B cell (primary cell): ENCODE data around the gene DPP9. TPM values are rescaled to one million over a fixed set of nuclear protein-coding genes. Genes with fewer than 3 reads are reported as not detected.
"Not testable (repeated sequence)": the region's sequence is repeated elsewhere in the genome, so short reads cannot be mapped to it uniquely, and the experiment has no call there.

Experiments used
- ATAC-seq: fragments of 200-7000 bp; cut with Tn5 transposase; one replicate; pipeline ENCODE4 v1.10.0; 2021; ENCODE audit warnings: low read depth, mild to moderate bottlenecking, moderate number of reproducible peaks, moderate library complexity
- CTCF ChIA-PET: fragments of 350-600 bp; sonication (Branson Sonifier 250); formaldehyde crosslinking; loops from one replicate; lab custom pipeline; 2021; ENCODE audit warnings: antibody characterized with exemption, inconsistent platforms; lab: Charles Lee
- POLR2A ChIA-PET: fragments of 350-600 bp; sonication (Branson Sonifier 250); formaldehyde crosslinking; loops from one replicate; lab custom pipeline; 2021; ENCODE audit warnings: antibody characterized with exemption; lab: Charles Lee
- DNase-seq: peaks from one replicate; pipeline ENCODE4 v3.0.0; 2013
- H2AFZ ChIP-seq: 2 replicates; pipeline ENCODE4 v1.6.1; 2012; ENCODE audit warnings: mild to moderate bottlenecking, low read depth, low read length; ENCODE audit not compliant: insufficient read depth, poor library complexity, severe bottlenecking
- H3K27ac ChIP-seq, 2 donors: 1 replicate in 1 of 2; 2 replicates in 1 of 2; pipeline ENCODE4 v1.5.1; 2012 to 2013; ENCODE audit warnings: low read length in 2 of 2, mild to moderate bottlenecking in 2 of 2, moderate library complexity in 1 of 2
- H3K27me3 ChIP-seq, 4 experiments: fragments of 200-600 bp in 1 of 4; sonication (generic) in 1 of 4; replicated peaks in 1 of 4; 1 replicate in 2 of 4; 2 replicates in 2 of 4; pipeline versions ENCODE4 v1.6.1 to v1.7.0; 2013 to 2016; ENCODE audit warnings: low read length in 3 of 4, mild to moderate bottlenecking in 2 of 4, mixed read lengths in 1 of 4, moderate library complexity in 1 of 4; ENCODE audit not compliant: insufficient read depth in 4 of 4, control insufficient read depth in 3 of 4; ENCODE audit errors: control extremely low read depth in 1 of 4
- H3K36me3 ChIP-seq, 2 experiments: replicated peaks in 1 of 2; 1 replicate in 1 of 2; 2 replicates in 1 of 2; pipeline versions ENCODE4 v1.6.1 to v1.7.1; 2013; ENCODE audit warnings: low read length in 1 of 2; ENCODE audit not compliant: insufficient read depth in 2 of 2, control insufficient read depth in 1 of 2; ENCODE audit errors: control extremely low read depth in 1 of 2, extremely low read depth in 1 of 2
- H3K4me1 ChIP-seq, 2 donors: fragments of 200-600 bp in 1 of 2; sonication (generic) in 1 of 2; 1 replicate in 1 of 2; 2 replicates in 1 of 2; pipeline versions ENCODE4 v1.5.1 to v1.6.1; 2013 to 2017; ENCODE audit warnings: low read length in 2 of 2; ENCODE audit not compliant: control insufficient read depth in 2 of 2, insufficient read depth in 2 of 2
- H3K4me2 ChIP-seq: replicated peaks from 2 replicates; pipeline ENCODE3; 2012; ENCODE audit warnings: mild to moderate bottlenecking, low read depth, low read length; ENCODE audit not compliant: poor library complexity, severe bottlenecking
- H3K4me3 ChIP-seq, 5 experiments: fragments of 200-600 bp in 1 of 5; sonication (generic) in 1 of 5; 1 replicate in 3 of 5; 2 replicates in 2 of 5; pipeline versions ENCODE4 v1.5.1 to v1.7.0; 2011 to 2016; ENCODE audit warnings: low read length in 4 of 5, mild to moderate bottlenecking in 4 of 5, low read depth in 2 of 5, control low read depth in 1 of 5, moderate library complexity in 1 of 5; ENCODE audit not compliant: insufficient read depth in 1 of 5; ENCODE audit errors: control extremely low read depth in 1 of 5, extremely low read depth in 1 of 5
- H3K79me2 ChIP-seq: fragments of 200-600 bp; sonication (generic); one replicate; pipeline ENCODE4 v1.6.0; 2016; ENCODE audit warnings: low read length; ENCODE audit not compliant: control insufficient read depth, insufficient read depth
- H3K9ac ChIP-seq: fragments of 200-600 bp; sonication (generic); 2 replicates; pipeline ENCODE4 v1.6.1; 2017; ENCODE audit warnings: mild to moderate bottlenecking, low read length, moderate library complexity
- H3K9me3 ChIP-seq, 3 donors: one replicate each; pipeline versions ENCODE4 v1.6.1 to v1.7.1; 2013; ENCODE audit warnings: low read length in 2 of 3; ENCODE audit not compliant: control insufficient read depth in 2 of 3, insufficient read depth in 1 of 3; ENCODE audit errors: control extremely low read depth in 1 of 3
- H4K20me1 ChIP-seq: 2 replicates; pipeline ENCODE4 v1.6.0; 2012; ENCODE audit warnings: mild to moderate bottlenecking, low read length; ENCODE audit not compliant: insufficient read depth, control insufficient read depth, poor library complexity, severe bottlenecking
- H3K27ac Mint-ChIP-seq: one replicate; pipeline ENCODE4 v1.8.0; 2021; ENCODE audit warnings: mixed read lengths
- H3K27me3 Mint-ChIP-seq: one replicate; pipeline ENCODE4 v1.8.0; 2021; ENCODE audit warnings: mixed read lengths
- H3K4me1 Mint-ChIP-seq: one replicate; pipeline ENCODE4 v1.8.0; 2021; ENCODE audit warnings: mixed read lengths
- H3K4me3 Mint-ChIP-seq: one replicate; pipeline ENCODE4 v1.8.0; 2021; ENCODE audit warnings: mixed read lengths
- H3K9me3 Mint-ChIP-seq: one replicate; pipeline ENCODE4 v1.8.0; 2022; ENCODE audit warnings: mixed read lengths; ENCODE audit not compliant: insufficient read depth
- CTCF ChIP-seq: fragments of 200-600 bp; IDR thresholded peaks from one replicate; pipeline ENCODE4 v1.8.0; 2022; ENCODE audit warnings: antibody characterized with exemption, mild to moderate bottlenecking
- EZH2 ChIP-seq: IDR thresholded peaks from 2 replicates; pipeline ENCODE4 v1.6.1; 2012; ENCODE audit warnings: borderline replicate concordance, low read depth, mild to moderate bottlenecking, moderate library complexity, low read length; ENCODE audit not compliant: insufficient read depth, poor library complexity, severe bottlenecking
- WGBS: methylation state at CpG from one replicate; pipeline ENCODE4 v1.1.5; 2013; ENCODE audit warnings: missing lambda C conversion rate; ENCODE audit not compliant: insufficient coverage; 5-methylcytosine and 5-hydroxymethylcytosine counted together
- intact Hi-C: fragments of 100-400 bp; cut with micrococcal nuclease; formaldehyde crosslinking; loops from one replicate; pipeline ENCODE4 v1.10.0; 2022
- polyA plus RNA-seq: library from polyadenylated mRNA; depleted of rRNA; stranded (reverse); fragments of >200 nt; gene quantifications from 2 replicates; pipeline ENCODE4 v1.2.3, GENCODE V29; 2012
- total RNA-seq, 2 donors: library from RNA; stranded (reverse); fragments of 120-200 nt in 1 of 2; gene quantifications; 1 replicate in 1 of 2; 2 replicates in 1 of 2; pipeline versions ENCODE4 v1.2.3 to v1.2.4, GENCODE V29; 2013 to 2022

The DPP9 gene
- total and polyA plus RNA-seq, 2 donors (not counting 1 experiment from before 2014, with no cell fraction given), result 47.3 to 109 TPM

- peaks cover 0 to 56% of the 10 kb centered on the region in 2 experiments for H3K36me3 ChIP-seq
- 98% methylated on average over 43 of the region's 45 CpGs for WGBS
- no peak overlapping the region for H3K4me2 ChIP-seq
Observed at GRCh38 chr19:4682417-4683200, 41.0 kb downstream of the DPP9 start.

GRCh38 chr19:4680021-4680420 is 43.6 kb downstream of the DPP9 start:
- H4K20me1 ChIP-seq, H3K27ac Mint-ChIP-seq, H3K4me1 ChIP-seq, H3K27me3 Mint-ChIP-seq, H3K4me1 Mint-ChIP-seq, H3K4me3 ChIP-seq, DNase-seq, H3K4me3 Mint-ChIP-seq, H3K9me3 ChIP-seq, H3K79me2 ChIP-seq, CTCF ChIA-PET, H3K9ac ChIP-seq, H3K4me2 ChIP-seq, H3K9me3 Mint-ChIP-seq, H3K27me3 ChIP-seq, H3K27ac ChIP-seq, intact Hi-C loops, ATAC-seq, H2AFZ ChIP-seq: not testable (repeated sequence)
- WGBS, result 100% methylated on average over 3 of the region's 7 CpGs
- POLR2A ChIA-PET, result interaction anchor here (0.6 kb wide), 2 partner anchors 28 to 79 kb away, joined by 4 to 6 read pairs; no protein-coding TSS in a partner anchor
- H3K36me3 ChIP-seq, result peaks cover 0 to 43% of the 10 kb centered on the region in 2 experiments

More at GRCh38 chr19:4682417-4683200, 41.0 kb downstream of the DPP9 start:
- Histone ChIP-seq H2AFZ (no peak overlapping the region), H3K9me3 (no peaks in the 10 kb centered on the region), H3K79me2 (no peaks in the 10 kb centered on the region), H3K9ac (no peak overlapping the region), H3K27me3 (no peaks in the 10 kb centered on the region), H3K4me1 (no peaks in the 10 kb centered on the region), H4K20me1 (no peaks in the 10 kb centered on the region), H3K27ac (no peak overlapping the region), H3K4me3 (no peak overlapping the region)
- DNase-seq, result no peak
- no peaks in the 10 kb centered on the region for H3K4me1 Mint-ChIP-seq
- no peaks in the 10 kb centered on the region for H3K27me3 Mint-ChIP-seq
- no peak overlapping the region for H3K4me3 Mint-ChIP-seq
- TF ChIP-seq CTCF, result no peak
- TF ChIP-seq EZH2, result no peak
- no peaks in the 10 kb centered on the region for H3K9me3 Mint-ChIP-seq
- H3K27ac Mint-ChIP-seq, result no peak overlapping the region
- ChIA-PET CTCF (interaction anchor here (0.6 kb wide), 1 partner anchor 654 kb away, joined by 3 read pairs; no protein-coding TSS in a partner anchor), POLR2A (no interaction called here)
- intact Hi-C loops, result no loop called here
- ATAC-seq, result no peak
